A549 (cell line): ENCODE measurements around the gene HSD17B4. TPM values are rescaled to one million over a fixed set of nuclear protein-coding genes. Genes with fewer than 3 reads are reported as not detected.

ENCODE experiments used
- ATAC-seq, 2 experiments: fragments of 200-7000 bp in 1 of 2; fragments of >200 bp in 1 of 2; cut with Nextera tagmentation in 1 of 2; cut with Tn5 transposase in 1 of 2; 3 replicates each; pipeline versions ENCODE4 v1.8.0 to v1.9.1; 2018 to 2020; ENCODE audit warnings: mild to moderate bottlenecking in 1 of 2, moderate library complexity in 1 of 2
- CTCF ChIA-PET: fragments of 300-600 bp; sonication (Branson Sonifier 250); formaldehyde crosslinking; extraction: SDS; loops from one replicate; lab custom pipeline; 2021; ENCODE audit warnings: antibody characterized with exemption, inconsistent platforms; lab: Yijun Ruan, JAX
- POLR2A ChIA-PET: fragments of 350-600 bp; formaldehyde crosslinking; extraction: SDS; loops from one replicate; lab custom pipeline; 2021; ENCODE audit warnings: antibody characterized with exemption, inconsistent platforms; lab: Yijun Ruan, JAX
- DNase-seq, 2 experiments: peaks; one replicate each; pipeline versions ENCODE4 v3.0.0 to v3.0.0-alpha.2; 2011 to 2016; ENCODE audit warnings: low read depth in 1 of 2, low spot score in 1 of 2
- FAIRE-seq: peaks from 2 replicates; lab custom pipeline; 2011; peaks lifted over from hg19 to GRCh38; lab: Jason Lieb, UNC
- H3K27ac ChIP-seq, 2 experiments: fragments of >200 bp; sonication (Bioruptor Twin); formaldehyde crosslinking; 3 replicates each; pipeline ENCODE4 v1.5.1; 2016 to 2017
- H3K4me1 ChIP-seq: fragments of >200 bp; sonication (Bioruptor Twin); formaldehyde crosslinking; 3 replicates; pipeline ENCODE4 v1.6.1; 2016
- H3K4me2 ChIP-seq: fragments of >200 bp; sonication (Bioruptor Twin); formaldehyde crosslinking; 3 replicates; pipeline ENCODE4 v1.6.1; 2016
- H3K4me3 ChIP-seq: fragments of >200 bp; sonication (Bioruptor Twin); formaldehyde crosslinking; 3 replicates; pipeline ENCODE4 v1.5.1; 2016
- H3K9me3 ChIP-seq: fragments of >200 bp; sonication (Bioruptor Twin); formaldehyde crosslinking; 3 replicates; pipeline ENCODE4 v1.6.1; 2016
- BCL3 ChIP-seq: fragments of >200 bp; sonication (Bioruptor Twin); formaldehyde crosslinking; IDR thresholded peaks from 3 replicates; pipeline ENCODE4 v1.6.1; 2016
- BHLHE40 ChIP-seq: IDR thresholded peaks from 2 replicates; pipeline ENCODE4 v1.6.1; 2012; ENCODE audit warnings: low read depth, low read length, inconsistent platforms
- CHD4 ChIP-seq: fragments of 200-600 bp; sonication (generic); IDR thresholded peaks from 2 replicates; pipeline ENCODE4 v1.6.1; 2016; ENCODE audit warnings: antibody characterized with exemption, mild to moderate bottlenecking, borderline replicate concordance
- E2F6 ChIP-seq: IDR thresholded peaks from 2 replicates; pipeline ENCODE4 v1.6.1; 2012; ENCODE audit warnings: low read depth, borderline replicate concordance
- EHMT2 ChIP-seq: fragments of 200-600 bp; sonication (generic); IDR thresholded peaks from 2 replicates; pipeline ENCODE4 v1.6.1; 2016; ENCODE audit warnings: antibody characterized with exemption, low read depth, mild to moderate bottlenecking, moderate library complexity
- FOSB ChIP-seq: fragments of 250-450 bp; sonication (Bioruptor Pico); IDR thresholded peaks from 2 replicates; pipeline ENCODE4 v1.5.0; 2020; ENCODE audit warnings: mild to moderate bottlenecking, moderate library complexity
- FOSL2 ChIP-seq, 2 experiments: fragments of 450-650 bp in 1 of 2; fragments of >200 bp in 1 of 2; sonication (Bioruptor Twin) in 1 of 2; formaldehyde crosslinking; IDR thresholded peaks; 2 replicates each; pipeline versions ENCODE4 v1.5.0 to v1.6.1; 2016 to 2020; ENCODE audit warnings: mild to moderate bottlenecking in 1 of 2, moderate library complexity in 1 of 2
- GATA3 ChIP-seq: IDR thresholded peaks from 2 replicates; pipeline ENCODE4 v1.6.1; 2012; ENCODE audit warnings: borderline replicate concordance
- HMGXB4 ChIP-seq: fragments of 250-450 bp; sonication (Bioruptor Pico); IDR thresholded peaks from 2 replicates; pipeline ENCODE4 v1.5.0; 2021; ENCODE audit warnings: mild to moderate bottlenecking, moderate library complexity, borderline replicate concordance
- KDM5A ChIP-seq: fragments of 200-600 bp; sonication (generic); IDR thresholded peaks from 2 replicates; pipeline ENCODE4 v1.6.1; 2016; ENCODE audit warnings: antibody characterized with exemption, mild to moderate bottlenecking
- MAZ ChIP-seq: fragments of 150-350 bp; IDR thresholded peaks from 2 replicates; pipeline ENCODE4 v1.6.1; 2014; ENCODE audit warnings: antibody characterized with exemption, low read depth, low read length, borderline replicate concordance
- NPAS2 ChIP-seq: fragments of 250-450 bp; sonication (Bioruptor Pico); IDR thresholded peaks from 2 replicates; pipeline ENCODE4 v1.8.0; 2022; ENCODE audit warnings: mild to moderate bottlenecking, moderate library complexity, borderline replicate concordance
- NR3C1 ChIP-seq: fragments of >200 bp; sonication (Bioruptor Twin); formaldehyde crosslinking; IDR thresholded peaks from 3 replicates; pipeline ENCODE4 v1.6.1; 2017
- PHF8 ChIP-seq: fragments of 200-600 bp; sonication (generic); IDR thresholded peaks from 2 replicates; pipeline ENCODE4 v1.6.1; 2016; ENCODE audit warnings: low read depth, mild to moderate bottlenecking, antibody characterized with exemption, moderate library complexity, borderline replicate concordance
- RAD21 ChIP-seq, 2 experiments: fragments of >200 bp in 1 of 2; sonication (Bioruptor Twin) in 1 of 2; formaldehyde crosslinking in 1 of 2; IDR thresholded peaks in 1 of 2; conservative IDR thresholded peaks in 1 of 2; 2 replicates in 1 of 2; 3 replicates in 1 of 2; pipeline ENCODE4 v1.6.1; 2012 to 2018; ENCODE audit warnings: inconsistent platforms in 1 of 2
- RARB ChIP-seq: fragments of 250-450 bp; sonication (Bioruptor Pico); IDR thresholded peaks from 2 replicates; pipeline ENCODE4 v1.8.0; 2021; ENCODE audit warnings: mild to moderate bottlenecking, moderate library complexity
- RFX5 ChIP-seq: fragments of 450-650 bp; IDR thresholded peaks from 2 replicates; pipeline ENCODE4 v1.7.1; 2014; ENCODE audit warnings: antibody characterized with exemption, mild to moderate bottlenecking, moderate library complexity
- RNF2 ChIP-seq: fragments of 200-600 bp; sonication (generic); IDR thresholded peaks from 2 replicates; pipeline ENCODE4 v1.6.1; 2016; ENCODE audit warnings: low read depth, mild to moderate bottlenecking, antibody characterized with exemption, moderate library complexity, borderline replicate concordance
- SREBF2 ChIP-seq: fragments of 450-650 bp; IDR thresholded peaks from 2 replicates; pipeline ENCODE4 v1.6.1; 2014; ENCODE audit warnings: mild to moderate bottlenecking, moderate library complexity
- TFCP2L1 ChIP-seq: fragments of 250-450 bp; sonication (Bioruptor Pico); IDR thresholded peaks from 2 replicates; pipeline ENCODE4 v1.5.0; 2021; ENCODE audit warnings: mild to moderate bottlenecking
- USF2 ChIP-seq: fragments of 450-650 bp; IDR thresholded peaks from 2 replicates; pipeline ENCODE4 v1.6.1; 2014; ENCODE audit warnings: antibody characterized with exemption
- ZC3H11A ChIP-seq: fragments of 450-650 bp; IDR thresholded peaks from 2 replicates; pipeline ENCODE4 v1.6.1; 2014; ENCODE audit warnings: antibody characterized with exemption, mild to moderate bottlenecking
- ZSCAN20 ChIP-seq: fragments of 250-450 bp; sonication (Bioruptor Pico); IDR thresholded peaks from 2 replicates; pipeline ENCODE4 v1.8.0; 2022; ENCODE audit warnings: mild to moderate bottlenecking, moderate library complexity
- whole genome bisulfite sequencing: methylation state at CpG from one replicate; pipeline ENCODE4 v1.1.6; 2017; ENCODE audit errors: missing lambda C conversion rate; 5-methylcytosine and 5-hydroxymethylcytosine counted together
- polyA plus RNA-seq, 4 experiments: library from polyadenylated mRNA; depleted of rRNA in 3 of 4; stranded (reverse); fragments of >200 nt; fragmentation: RNase III in 1 of 4; extraction: RNeasy Plus Mini Kit Qiagen cat#74134 plus additional on column Dnase treatment in 1 of 4; gene quantifications; 2 replicates in 3 of 4; 3 replicates in 1 of 4; pipeline ENCODE4 v1.2.3, GENCODE V29; 2011 to 2017
- TF ChIP-seq, protein P1 (sequence below): fragments of >200 bp; sonication (Bioruptor Twin); formaldehyde crosslinking; IDR thresholded peaks from 3 replicates; pipeline ENCODE4 v1.5.1; 2016

HSD17B4 gene
- polyA plus RNA-seq, 2 of the 4 experiments (the other 2 are of a cell fraction): 121 to 135 TPM

DNA sequence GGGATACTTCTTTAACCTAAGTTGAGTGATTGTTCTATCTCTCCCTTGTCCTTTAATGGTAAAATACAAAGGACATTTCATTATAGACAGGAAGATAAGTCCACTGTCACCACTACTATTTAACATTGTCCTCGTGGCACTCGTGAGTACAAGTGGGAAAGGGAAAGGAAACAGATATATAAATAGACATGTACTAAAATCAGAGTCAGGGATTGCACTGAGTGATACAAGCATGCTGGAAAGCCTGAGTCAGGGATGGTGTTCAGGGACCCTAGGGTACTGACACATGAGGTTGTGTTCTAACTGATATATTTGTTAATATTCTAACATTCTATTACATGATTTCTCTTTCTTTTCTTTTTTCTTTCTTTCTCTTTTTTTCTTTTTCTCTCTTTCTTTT lies 102.3 kb downstream of the HSD17B4 start:
- DNase-seq (no peak), FAIRE-seq (no peak), ATAC-seq (no peak)
- TF ChIP-seq CHD4: no peak
- no peak for TF ChIP-seq GATA3
- no peak for TF ChIP-seq USF2
- TF ChIP-seq RAD21 (conservative IDR thresholded peaks at IDR 0.05 in 1 of 2, IDR thresholded peaks at IDR 0.05 in 1 of 2): no peak
- no peak for TF ChIP-seq NPAS2 (CRISPR knock-in tag)
- TF ChIP-seq KDM5A: no peak
- no peak for TF ChIP-seq FOSL2 (IDR thresholded peaks at IDR 0.05)
- no peak for TF ChIP-seq FOSL2 (CRISPR knock-in tag; IDR thresholded peaks at IDR 0.05)
- TF ChIP-seq RFX5: no peak
- TF ChIP-seq PHF8: no peak
- no peak for TF ChIP-seq ZSCAN20 (CRISPR knock-in tag)
- no peak for TF ChIP-seq BCL3
- no peak for TF ChIP-seq MAZ
- TF ChIP-seq SREBF2: no peak
- no peak for TF ChIP-seq RNF2
- no peak for TF ChIP-seq E2F6
- no peak for TF ChIP-seq TFCP2L1
- TF ChIP-seq, protein P1, sequence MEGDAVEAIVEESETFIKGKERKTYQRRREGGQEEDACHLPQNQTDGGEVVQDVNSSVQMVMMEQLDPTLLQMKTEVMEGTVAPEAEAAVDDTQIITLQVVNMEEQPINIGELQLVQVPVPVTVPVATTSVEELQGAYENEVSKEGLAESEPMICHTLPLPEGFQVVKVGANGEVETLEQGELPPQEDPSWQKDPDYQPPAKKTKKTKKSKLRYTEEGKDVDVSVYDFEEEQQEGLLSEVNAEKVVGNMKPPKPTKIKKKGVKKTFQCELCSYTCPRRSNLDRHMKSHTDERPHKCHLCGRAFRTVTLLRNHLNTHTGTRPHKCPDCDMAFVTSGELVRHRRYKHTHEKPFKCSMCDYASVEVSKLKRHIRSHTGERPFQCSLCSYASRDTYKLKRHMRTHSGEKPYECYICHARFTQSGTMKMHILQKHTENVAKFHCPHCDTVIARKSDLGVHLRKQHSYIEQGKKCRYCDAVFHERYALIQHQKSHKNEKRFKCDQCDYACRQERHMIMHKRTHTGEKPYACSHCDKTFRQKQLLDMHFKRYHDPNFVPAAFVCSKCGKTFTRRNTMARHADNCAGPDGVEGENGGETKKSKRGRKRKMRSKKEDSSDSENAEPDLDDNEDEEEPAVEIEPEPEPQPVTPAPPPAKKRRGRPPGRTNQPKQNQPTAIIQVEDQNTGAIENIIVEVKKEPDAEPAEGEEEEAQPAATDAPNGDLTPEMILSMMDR: no peak
- no peak for TF ChIP-seq RARB
- TF ChIP-seq EHMT2: no peak
- POLR2A ChIA-PET: no interaction called here
- no peaks in the 10 kb centered on the region for H3K9me3 ChIP-seq
- H3K4me3 ChIP-seq: no peak overlapping the region
- CTCF ChIA-PET: no interaction called here
- no peak overlapping the region for H3K27ac ChIP-seq
- WGBS: 15% methylated on average over 2 of the region's 2 CpGs
- H3K4me1 ChIP-seq: no peaks in the 10 kb centered on the region
- no peak overlapping the region for H3K4me2 ChIP-seq

GRCh38 chr5:119570910-119571309 lies 118.6 kb downstream of the HSD17B4 start:
- ATAC-seq: no peak
- FAIRE-seq: no peak

More at GRCh38 chr5:119570910-119571309, 118.6 kb downstream of the HSD17B4 start:
- TF ChIP-seq NR3C1 (no peak), ZC3H11A (no peak), BHLHE40 (no peak), FOSB (CRISPR knock-in tag) (no peak), NPAS2 (CRISPR knock-in tag) (no peak), HMGXB4 (CRISPR knock-in tag) (no peak)
- DNase-seq: no peak
- H3K4me2 ChIP-seq: no peak overlapping the region
- ChIA-PET CTCF (interaction anchor here (0.8 kb wide), 1 partner anchor 336 kb away, joined by 3 read pairs; no protein-coding TSS in a partner anchor), POLR2A (no interaction called here)
- no peak overlapping the region for H3K4me3 ChIP-seq
- no peak overlapping the region for H3K27ac ChIP-seq
- no peaks in the 10 kb centered on the region for H3K9me3 ChIP-seq
- no peaks in the 10 kb centered on the region for H3K4me1 ChIP-seq
